Measurements from ENCODE around the gene CLDND2.

DNA sequence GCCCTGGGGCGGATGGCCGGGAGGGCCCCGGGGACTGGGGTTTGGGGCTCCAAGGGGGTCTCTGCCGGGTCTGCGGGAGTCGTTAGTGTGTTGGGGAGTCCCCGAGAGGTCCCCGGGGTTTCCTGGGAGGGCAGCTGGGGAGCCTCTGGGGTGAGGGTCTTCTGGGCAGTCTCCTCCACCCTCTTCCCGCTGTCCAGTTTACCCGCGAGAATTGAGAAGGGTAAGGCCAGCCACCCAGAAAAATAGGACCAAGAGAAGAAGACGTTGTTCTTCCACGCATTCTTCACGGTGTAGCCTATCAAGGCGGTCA, 1.6 kb downstream of the CLDND2 start:
- TF ChIP-seq CTCF (conservative IDR thresholded peaks at IDR 0.05; ENCODE audit: low read depth in 2 of 2) = no peak
- TF ChIP-seq POLR2AphosphoS5 (IDR thresholded peaks at IDR 0.05; ENCODE audit: low read depth) = no peak; the same call in 1 of the 2 replicates
- TF ChIP-seq EZH2 (IDR thresholded peaks at IDR 0.05; ENCODE audit: low read depth, unreplicated experiment) = no peak

Measured in GM23338 (cell line).